ENCODE results near the gene TM4SF4. TPM values are rescaled to one million over a fixed set of nuclear protein-coding genes. Genes with fewer than 3 reads are reported as not detected.

Gene TM4SF4
- total and polyA plus RNA-seq, 2 of the 8 experiments (the other 6 are each of a cell fraction or from before 2014, with no cell fraction given), result not detected

DNA sequence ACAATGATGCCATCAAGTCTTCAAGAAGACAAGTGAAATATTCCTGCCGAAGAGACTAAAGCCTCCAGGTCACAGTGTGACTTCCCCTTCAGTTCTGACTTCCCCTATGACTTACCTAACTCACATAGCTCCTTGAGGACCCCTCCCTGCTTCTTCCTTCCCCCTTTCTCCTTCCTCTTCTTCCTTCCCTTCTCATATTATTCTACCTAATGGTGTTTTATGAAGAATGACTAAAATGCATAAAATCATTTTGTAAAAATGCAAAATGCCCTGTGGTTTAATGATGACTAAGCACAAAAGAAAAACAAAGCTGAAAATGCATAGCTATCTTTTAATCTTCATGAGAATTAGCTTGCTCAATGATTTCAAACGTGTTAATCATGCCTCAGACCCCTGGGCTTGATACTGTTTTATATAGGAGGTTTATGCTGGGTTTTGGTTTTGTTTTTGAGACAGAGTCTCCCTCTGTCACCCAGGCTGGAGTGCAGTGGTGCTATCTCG is 26.1 kb upstream of the TM4SF4 start:
- Histone ChIP-seq H4K5ac (ENCODE audit: insufficient read length, low read depth, low read length) (no peak overlapping the region), H3K4me1 (replicated peaks in 1 of 4; ENCODE audit: control insufficient read depth in 3 of 4, insufficient read depth in 4 of 4, low read length in 3 of 4) (no peaks in the 10 kb centered on the region), H3K23ac (ENCODE audit: insufficient read length) (no peak overlapping the region), H3K4me3 (ENCODE audit: extremely low read depth in 1 of 4, insufficient read depth in 2 of 4, low read depth in 3 of 4, low read length in 4 of 4) (no peak overlapping the region), H2AK5ac (ENCODE audit: low read depth, low read length) (no peak overlapping the region), H3K27me3 (replicated peaks in 1 of 4; ENCODE audit: control insufficient read depth in 3 of 4, extremely low read depth in 1 of 4, insufficient read depth in 3 of 4, low read length in 3 of 4) (no peaks in the 10 kb centered on the region), H2AFZ (ENCODE audit: low read length) (no peak overlapping the region), H3K23me2 (ENCODE audit: low read depth, low read length) (no peaks in the 10 kb centered on the region), H2BK20ac (ENCODE audit: low read length) (no peak overlapping the region), H3K36me3 (ENCODE audit: control insufficient read depth in 2 of 4, insufficient read depth in 4 of 4, low read length in 3 of 4) (no peaks in the 10 kb centered on the region), H3K18ac (ENCODE audit: extremely low read depth, low read length) (no peak overlapping the region), H3K4me2 (ENCODE audit: insufficient read depth in 1 of 2, low read depth in 2 of 2, low read length in 2 of 2) (no peak overlapping the region), H2BK5ac (ENCODE audit: low read depth, low read length) (no peak overlapping the region), H4K20me1 (replicated peaks in 1 of 2; ENCODE audit: control insufficient read depth in 1 of 2, insufficient read depth in 2 of 2, low read length in 2 of 2) (no peaks in the 10 kb centered on the region), H3K9ac (replicated peaks in 1 of 4; ENCODE audit: extremely low read depth in 1 of 4, low read depth in 3 of 4, low read length in 3 of 4) (no peak overlapping the region), H3K79me2 (ENCODE audit: control insufficient read depth in 1 of 2, insufficient read depth in 2 of 2, low read length in 2 of 2) (no peaks in the 10 kb centered on the region), H3K27ac (ENCODE audit: low read depth, low read length) (no peak overlapping the region), H3K56ac (replicated peaks; ENCODE audit: insufficient read length, low read depth, low read length) (no peak overlapping the region), H3K4ac (replicated peaks; ENCODE audit: insufficient read length, low read depth, low read length) (no peak overlapping the region), H3K79me1 (ENCODE audit: low read depth, low read length) (no peaks in the 10 kb centered on the region), H4K8ac (ENCODE audit: extremely low read depth, insufficient read depth, low read length) (no peak overlapping the region), H2BK15ac (ENCODE audit: low read length) (no peak overlapping the region), H4K91ac (replicated peaks; ENCODE audit: insufficient read length, low read length) (no peak overlapping the region), H3K9me3 (ENCODE audit: insufficient read depth in 2 of 2, low read depth in 1 of 2, low read length in 1 of 2) (peaks cover 19 to 33% of the 10 kb centered on the region in 2 experiments), H3K14ac (ENCODE audit: insufficient read length) (no peak overlapping the region), H2BK120ac (replicated peaks; ENCODE audit: low read depth, low read length) (no peak overlapping the region), H2BK12ac (ENCODE audit: low read depth, low read length) (no peak overlapping the region)
- DNase-seq (ENCODE audit: low read depth in 1 of 2, low spot score in 2 of 2), result no peak
- POLR2A ChIA-PET (ENCODE audit: partially characterized antibody), result interaction anchor here (0.6 kb wide), 1 partner anchor 13 kb away, joined by 4 read pairs; no protein-coding TSS in a partner anchor
- WGBS, 2 experiments (ENCODE audit: extremely low coverage in 1 of 2, insufficient coverage in 1 of 2, insufficient read length in 1 of 2, insufficient replicate concordance in 2 of 2, low coverage in 1 of 2, low lambda C conversion rate in 2 of 2, missing lambda C conversion rate in 1 of 2), result 57% methylated on average over 3 of the region's 3 CpGs; no CpG with 5 or more reads in 1 of the 2 experiments
- peak; percentile 73 for TF ChIP-seq MAFK (IDR thresholded peaks at IDR 0.05; ENCODE audit: low read depth, low read length)
- TF ChIP-seq CBX5 (IDR thresholded peaks at IDR 0.05; ENCODE audit: low read depth, low read length), result no peak
- CTCF ChIA-PET (ENCODE audit: partially characterized antibody), result interaction anchor here (1.0 to 1.7 kb wide), 5 partner anchors 31 to 328 kb away, joined by 3 to 6 read pairs (median 5); no protein-coding TSS in a partner anchor
- no peak for FAIRE-seq

Data from H1 (cell line).